ENCODE results near the gene TASL.
"Not testable (repeated sequence)": the region's sequence is repeated elsewhere in the genome, so short reads cannot be mapped to it uniquely, and the experiment has no call there.

Gene TASL

DNA sequence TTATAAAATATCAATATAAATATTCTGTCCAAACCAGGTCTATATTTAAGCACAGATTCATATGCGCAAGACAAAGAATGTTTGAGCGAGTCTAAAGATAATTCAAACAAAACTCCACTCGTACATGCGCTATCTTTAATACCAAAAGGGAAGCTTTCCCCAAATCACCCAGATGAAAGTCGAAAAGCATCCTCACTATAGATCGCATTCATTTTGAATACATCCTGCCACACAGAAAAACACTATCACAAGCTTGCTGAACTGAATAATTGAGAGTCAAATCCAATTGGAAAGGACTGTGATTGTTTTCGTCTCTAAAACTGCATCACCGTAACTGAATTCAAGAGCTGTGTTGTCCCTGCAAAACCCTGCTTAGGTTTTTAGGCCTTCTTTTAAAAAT is 685 bp downstream of the TASL start:
- no peak for DNase-seq (ENCODE audit: low read depth, low spot score)

DNA sequence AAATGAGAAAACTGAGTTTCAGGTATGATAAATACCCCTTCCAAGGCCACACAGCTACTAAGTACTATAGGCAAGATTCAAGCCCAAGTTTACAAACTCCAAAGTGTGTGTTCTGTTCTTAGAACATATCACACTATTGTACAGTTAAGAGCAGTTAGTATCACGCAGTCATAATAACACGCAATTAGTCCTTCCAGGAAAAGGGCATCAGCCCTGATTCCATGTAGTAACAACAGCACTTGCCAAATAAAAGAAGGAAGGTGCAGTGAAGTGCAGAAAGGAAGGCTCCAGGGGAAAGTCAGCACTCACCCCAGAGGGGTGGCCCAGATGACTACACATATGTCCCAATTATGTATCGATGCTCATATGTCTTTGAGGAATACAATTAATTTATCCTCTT is 4.4 kb downstream of the TASL start:
- DNase-seq (ENCODE audit: low read depth, low spot score): no peak

DNA sequence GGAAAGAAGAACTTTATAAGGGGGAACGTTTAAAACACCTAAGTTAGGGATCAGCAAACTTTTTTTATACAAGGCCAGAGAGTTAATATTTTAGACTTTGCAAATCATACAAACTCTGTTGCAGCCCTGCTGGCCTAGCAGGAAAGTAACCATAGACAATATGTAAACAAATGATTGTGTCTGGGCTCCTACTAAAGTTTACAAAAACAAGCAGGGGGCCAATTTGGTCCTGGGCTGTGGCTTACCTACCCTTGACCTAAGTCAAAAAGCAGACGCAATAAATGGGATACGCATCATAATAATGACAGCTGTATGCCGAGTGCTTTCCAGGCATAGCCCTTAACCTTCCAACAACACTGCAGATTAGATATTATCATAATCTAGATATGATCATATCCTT is 4.9 kb downstream of the TASL start:
- no peak for DNase-seq (ENCODE audit: low read depth, low spot score)

DNA sequence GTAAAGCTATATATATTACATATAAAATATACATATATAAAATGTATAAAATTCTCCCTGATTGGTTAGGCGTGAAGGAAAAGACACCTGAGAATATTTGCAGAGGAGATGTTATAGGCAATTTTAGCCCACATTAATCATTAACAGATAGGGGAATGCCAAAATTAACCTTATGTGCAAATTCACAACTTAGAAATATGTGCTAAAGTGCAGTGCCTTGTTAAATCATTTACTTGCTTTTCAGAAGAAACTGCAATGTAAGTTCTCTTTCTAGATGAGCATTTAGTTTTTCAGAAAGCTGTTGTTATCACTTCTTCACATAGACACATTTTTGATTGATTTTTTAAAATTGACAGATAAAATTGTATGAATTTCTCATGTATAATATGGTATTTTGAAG is 5.6 kb downstream of the TASL start:
- DNase-seq (ENCODE audit: low read depth, low spot score): no peak

DNA sequence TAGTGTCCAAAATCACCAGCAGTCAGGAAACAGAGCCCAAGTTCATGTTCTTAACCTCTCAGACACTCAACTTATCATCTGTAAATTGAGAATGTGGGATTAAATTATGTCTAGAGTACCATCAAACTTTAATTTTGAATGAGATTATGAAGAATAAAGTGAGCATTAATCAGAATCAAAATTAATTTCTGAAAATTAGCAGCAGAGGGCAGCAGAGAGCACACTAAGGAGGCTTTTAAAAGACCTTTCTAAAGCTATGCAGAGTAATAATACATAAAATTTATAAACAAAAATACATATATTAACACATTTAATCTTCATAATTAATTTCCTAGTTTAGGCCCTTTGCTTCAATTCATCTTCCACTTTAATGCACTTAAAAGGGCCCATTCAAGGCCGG is 7.1 kb downstream of the TASL start:
- DNase-seq (ENCODE audit: low read depth, low spot score): no peak

DNA sequence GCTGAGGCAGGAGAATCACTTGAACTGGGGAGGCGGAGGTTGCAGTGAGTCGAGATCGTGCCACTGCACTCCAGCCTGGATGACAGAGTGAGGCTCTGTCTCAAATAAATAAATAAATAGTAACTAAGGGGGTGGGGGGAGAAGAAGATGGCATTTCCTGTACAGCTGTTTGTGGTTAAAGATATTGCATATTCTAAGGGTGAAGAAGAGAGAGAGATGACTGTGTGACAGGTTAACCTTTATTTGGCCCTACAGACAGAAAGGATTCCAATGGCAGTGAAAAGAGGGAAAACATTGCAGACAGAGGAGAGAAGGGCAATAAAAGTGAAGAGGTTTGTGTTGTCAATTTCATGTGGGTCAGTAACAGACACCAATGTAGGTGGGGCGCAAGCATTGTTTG is 9.4 kb downstream of the TASL start:
- no peak for DNase-seq (ENCODE audit: low read depth, low spot score)

DNA sequence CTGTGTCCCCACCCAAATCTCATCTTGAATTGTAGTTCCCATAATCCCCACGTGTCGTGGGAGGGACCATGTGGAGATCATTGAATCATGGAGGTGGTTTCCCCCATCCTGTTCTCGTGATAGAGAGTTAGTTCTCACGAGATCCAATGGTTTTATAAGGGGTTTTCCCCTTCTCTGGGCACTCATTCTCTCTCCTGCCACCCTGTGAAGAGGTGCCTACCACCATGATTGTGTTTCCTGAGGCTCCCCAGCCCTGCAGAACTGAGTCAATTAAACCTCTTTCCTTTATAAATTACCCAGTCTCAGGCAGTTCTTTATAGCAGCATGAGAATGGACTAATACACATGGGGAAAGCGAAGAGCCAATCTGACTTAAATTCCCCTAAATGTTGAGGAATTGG is 14.5 kb downstream of the TASL start:
- DNase-seq (ENCODE audit: low read depth, low spot score): not testable (repeated sequence)

DNA sequence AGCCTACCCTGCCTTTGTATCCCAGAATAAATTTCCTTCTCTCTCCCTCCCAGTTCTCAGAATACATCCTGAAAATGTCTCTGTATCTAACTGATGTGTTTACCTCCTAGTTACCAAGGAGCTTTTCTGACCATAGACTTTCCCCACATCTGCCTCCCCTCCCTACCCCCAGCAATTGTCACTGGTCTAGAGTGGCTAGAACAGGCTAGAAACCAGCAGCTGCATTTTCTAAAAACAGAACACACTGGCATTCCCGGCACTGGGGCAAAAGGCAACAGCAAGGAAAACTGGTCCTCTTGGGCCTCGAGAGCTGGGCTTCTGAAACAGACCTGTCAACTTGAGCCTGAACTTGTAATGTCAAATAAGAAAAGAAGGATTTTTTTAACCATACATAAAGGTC is 16.4 kb downstream of the TASL start:
- no peak for DNase-seq (ENCODE audit: low read depth, low spot score)

DNA sequence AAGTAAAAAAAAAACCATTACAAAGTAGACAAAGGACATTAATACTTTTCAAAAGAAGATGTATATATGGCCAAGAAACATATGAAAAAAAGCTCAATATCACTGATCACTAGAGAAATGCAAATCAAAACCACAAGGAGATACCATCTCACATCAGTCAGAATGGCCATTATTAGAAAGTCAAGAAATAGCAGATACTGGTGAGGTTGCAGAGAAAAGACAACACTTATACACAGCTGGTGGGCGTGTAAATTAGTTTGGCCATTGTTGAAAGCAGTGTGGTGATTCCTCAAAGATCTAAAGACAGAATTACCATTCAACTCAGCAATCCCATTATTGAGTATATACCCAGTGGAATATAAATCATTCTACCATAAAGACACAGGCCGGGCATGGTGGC is 39.3 kb downstream of the TASL start:
- no peak for DNase-seq (ENCODE audit: low read depth, low spot score)

DNA sequence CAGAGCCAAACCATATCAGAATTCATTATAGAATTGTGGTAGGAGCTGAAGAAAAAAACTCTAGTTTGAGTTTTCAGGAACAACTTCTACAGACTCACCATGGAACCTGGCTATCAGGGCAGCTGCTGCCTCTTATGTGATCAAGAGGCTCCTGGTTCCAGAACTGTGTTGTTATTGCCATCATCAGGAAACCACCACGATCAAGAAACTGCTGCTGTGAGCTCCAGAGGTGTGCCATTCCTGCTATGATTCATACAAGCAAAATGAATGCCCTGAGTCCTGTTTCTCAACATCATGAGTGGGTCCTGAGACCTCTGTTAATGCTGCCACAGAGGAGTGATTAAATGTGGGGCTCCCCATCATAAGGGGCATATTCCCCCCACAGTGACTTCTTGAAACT is 43.7 kb downstream of the TASL start:
- no peak for DNase-seq (ENCODE audit: low read depth, low spot score)

DNA sequence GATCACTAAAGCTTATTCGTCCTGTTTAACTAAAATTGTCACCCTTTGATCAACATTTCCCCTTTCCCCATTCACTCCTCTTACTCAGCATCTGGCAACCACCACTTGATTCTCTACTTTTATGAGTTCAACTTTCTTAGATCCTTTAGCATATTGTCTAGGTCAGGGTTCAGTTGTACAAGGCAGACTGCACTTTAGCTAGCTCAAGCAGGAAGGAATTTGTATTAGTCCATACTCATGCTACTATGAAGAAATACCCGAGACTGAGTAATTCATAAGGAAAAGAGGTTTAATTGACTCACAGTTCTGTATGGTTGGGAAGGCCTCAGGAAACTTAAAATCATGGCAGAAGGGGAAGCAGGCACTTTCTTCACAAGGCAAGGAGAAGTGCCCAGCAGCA is 44.3 kb downstream of the TASL start:
- no peak for DNase-seq (ENCODE audit: low read depth, low spot score)

DNA sequence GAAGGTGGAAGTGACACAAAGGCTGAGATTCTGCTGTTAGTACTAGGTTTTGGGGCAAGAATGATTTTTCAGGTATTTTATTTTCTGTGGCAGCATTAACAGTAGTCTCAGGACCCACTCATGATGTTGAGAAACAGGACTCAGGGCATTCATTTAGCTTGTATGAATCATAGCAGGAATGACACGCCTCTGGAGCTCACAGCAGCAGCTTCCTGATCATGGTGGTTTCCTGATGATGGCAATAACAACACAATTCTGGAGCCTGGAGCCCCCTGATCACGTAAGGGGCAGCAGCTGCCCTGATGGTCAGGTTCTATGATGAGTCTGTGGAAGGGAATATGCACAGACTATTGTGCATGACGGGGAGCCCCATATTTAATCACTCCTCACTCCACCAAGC is 47.0 kb downstream of the TASL start:
- DNase-seq (ENCODE audit: low read depth, low spot score): no peak

DNA sequence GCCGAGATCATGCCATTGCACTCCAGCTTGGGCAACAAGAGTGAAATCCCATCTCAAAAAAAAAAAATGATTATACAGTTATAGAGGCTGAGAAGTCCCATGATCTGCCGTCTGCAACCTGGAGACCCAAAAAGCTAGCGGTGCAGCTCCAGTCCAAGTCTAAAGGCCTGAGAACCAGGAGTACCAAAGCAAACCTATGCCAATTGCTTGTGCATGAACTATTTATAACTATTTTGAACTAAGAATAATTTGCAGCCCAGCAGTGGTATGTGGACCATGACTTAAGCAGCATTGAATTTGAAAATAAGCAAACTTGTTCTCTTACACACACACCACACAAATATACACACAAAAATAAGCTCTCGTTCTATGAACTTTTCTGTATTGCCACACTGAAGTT is 51.8 kb downstream of the TASL start:
- DNase-seq (ENCODE audit: low read depth, low spot score): no peak

DNA sequence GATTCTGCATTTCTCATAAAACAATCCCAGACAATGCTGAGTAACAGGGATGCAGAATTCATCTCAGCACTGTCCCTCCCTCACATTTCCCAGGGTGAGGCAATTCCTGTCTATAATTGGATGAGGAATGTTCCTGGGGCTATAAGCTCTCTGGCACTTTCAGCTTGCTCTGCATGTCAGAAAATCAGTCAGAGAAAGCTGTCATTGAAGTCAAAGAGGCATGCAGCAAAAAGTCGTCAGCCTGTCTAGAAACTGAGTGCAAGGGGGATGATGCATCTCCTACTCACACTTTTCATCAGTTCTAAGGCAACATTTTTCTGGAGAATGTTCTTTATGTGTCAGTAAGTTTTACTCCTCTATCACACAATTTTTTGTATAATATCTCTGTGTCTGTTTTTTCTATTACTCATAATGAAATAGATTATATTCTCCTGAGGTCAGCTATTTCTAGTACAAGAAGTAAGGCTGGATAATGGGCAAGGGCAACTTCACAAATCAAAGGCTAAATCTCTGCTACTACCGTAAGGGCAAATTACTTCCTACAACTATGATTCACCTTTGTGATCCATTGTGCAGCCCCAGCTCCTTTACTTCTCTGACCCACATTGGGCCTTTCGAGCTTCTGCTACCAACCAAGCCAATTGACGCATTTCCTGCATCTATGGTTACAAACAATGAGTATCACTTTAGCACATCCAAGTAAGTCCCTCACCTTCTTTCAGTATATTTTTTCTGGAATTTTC is 56.0 kb downstream of the TASL start:
- no peak for DNase-seq (ENCODE audit: low read depth, low spot score)

DNA sequence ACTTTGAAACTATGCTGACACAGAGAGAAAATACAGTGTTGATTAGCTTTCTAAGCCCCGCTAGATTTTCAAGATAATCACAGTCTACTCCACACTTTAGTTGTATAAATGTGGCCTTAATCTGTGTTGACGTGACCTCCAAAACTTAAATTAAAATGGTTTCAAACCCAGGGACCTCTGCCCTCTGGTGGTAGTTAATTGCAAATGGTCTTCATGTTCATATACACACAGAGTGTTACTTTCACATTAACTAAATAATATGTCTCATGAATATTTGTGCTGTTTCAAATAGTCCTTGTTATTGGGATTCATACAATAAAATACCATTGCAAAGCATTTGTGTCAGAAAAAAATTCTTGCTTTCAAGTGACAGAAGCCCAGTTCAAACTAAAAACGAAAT is 64.3 kb downstream of the TASL start:
- no peak for DNase-seq (ENCODE audit: low read depth, low spot score)

All from activated naive CD8-positive, alpha-beta T cell treated with anti-CD3 and anti-CD28 coated beads, Interleukin-2, amount 50 U/mL, for 16 hours (primary cell).